Left renal cortex interstitium (tissue), 4 donors: ENCODE data around the gene NFIB. TPM values are rescaled to one million over a fixed set of nuclear protein-coding genes. Genes with fewer than 3 reads are reported as not detected.

Experiments used
- DNase-seq, 4 donors: peaks; one replicate each; pipeline ENCODE4 v3.0.0-alpha.2; 2013; ENCODE audit warnings: low read depth in 4 of 4, low spot score in 2 of 4, missing footprints in 1 of 4
- polyA plus RNA-seq, 4 donors: library from polyadenylated mRNA; unstranded; fragments of 120-200 nt; gene quantifications; one replicate each; pipeline ENCODE4 v1.2.1, GENCODE V29; 2013; ENCODE audit not compliant: insufficient read length in 4 of 4

Gene NFIB
- polyA plus RNA-seq, 4 donors, result 16.2 to 21.5 (median 18.2) TPM

DNA sequence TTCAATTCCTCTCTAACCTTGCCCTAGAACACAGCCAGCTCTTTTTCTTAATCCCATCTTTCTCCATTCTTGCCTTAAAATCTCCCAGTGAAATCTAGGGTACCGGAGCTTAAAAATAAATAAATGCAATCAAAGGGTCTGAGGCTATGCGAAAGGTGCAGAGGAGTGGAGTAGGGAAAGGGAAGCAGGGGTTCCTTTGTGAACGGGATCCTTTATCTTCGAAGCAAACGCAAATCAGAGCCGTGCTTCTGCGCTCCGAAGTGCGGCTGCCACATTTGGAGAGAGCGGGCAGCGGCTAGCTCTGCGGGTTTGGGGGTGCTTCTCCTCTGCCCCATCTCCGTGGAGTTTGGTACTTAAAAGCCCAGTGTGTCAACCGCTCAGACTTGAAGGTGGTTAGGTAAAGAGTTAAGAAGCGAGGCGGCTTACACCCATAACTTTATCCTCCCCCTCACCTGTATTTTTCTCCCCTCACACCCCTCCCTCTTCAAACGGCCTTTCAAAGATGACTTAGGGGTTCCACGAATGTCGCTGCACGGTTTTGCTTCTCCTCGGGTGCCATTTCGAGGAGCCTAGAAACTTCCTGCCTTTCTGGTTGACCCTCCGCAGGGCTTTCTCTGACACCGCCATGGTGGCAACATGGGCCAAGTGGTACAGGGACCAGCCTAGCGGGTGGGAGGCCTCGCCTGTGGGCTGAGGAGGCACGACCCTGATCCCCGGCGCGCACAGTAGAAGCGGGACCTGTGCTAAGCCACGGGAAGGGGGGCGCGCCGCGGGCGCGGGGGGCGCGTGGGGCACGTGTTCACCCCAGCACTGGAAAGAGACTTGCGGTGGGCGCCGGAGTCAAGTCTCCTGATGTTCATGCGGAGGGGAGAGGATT, 31.7 kb upstream of the NFIB start:
- no peak for DNase-seq

DNA sequence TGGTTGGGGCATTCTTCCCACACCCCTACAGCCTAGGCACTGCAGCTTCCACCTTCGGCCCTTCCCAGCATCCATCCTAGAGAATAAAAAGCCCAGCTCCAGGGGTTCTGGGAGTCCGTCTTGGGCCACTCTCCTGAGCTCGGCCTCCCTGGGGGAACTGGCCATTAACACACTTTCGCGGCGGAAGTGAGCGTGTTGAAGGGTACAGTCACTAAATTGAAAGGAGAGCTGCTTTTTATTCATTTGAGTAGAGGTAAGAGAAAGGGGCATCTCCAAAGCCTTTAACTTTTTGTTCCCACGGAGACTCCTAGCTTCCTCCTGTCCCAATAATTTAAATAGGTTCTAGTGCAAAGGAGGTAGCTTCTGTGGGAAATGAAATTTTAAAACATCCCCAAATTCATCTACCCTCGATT, 31.0 kb upstream of the NFIB start:
- DNase-seq, result no peak

DNA sequence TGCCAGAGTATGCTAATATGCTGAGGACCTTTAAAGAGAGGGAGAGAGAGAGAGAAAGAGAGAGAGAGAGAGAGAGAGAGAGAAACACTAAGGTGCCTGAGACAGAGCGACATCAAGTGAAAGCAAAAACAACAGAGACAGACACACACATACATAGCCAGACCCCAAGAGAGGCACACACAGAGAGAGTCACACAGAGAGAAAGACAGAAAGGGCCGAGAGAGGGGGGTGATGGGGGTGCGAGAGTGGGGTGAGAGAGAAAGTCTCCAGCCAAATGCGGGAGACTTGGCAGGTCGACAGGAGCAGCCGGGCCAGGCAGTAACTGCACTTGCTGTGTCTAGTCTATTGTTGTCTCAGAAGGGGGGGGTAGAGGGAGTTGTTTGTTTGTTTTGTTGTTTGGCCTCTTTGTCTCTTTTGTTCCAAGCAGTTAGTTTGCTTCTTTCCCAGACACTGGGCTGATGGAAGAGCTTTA, 30.1 kb upstream of the NFIB start:
- DNase-seq, result no peak

DNA sequence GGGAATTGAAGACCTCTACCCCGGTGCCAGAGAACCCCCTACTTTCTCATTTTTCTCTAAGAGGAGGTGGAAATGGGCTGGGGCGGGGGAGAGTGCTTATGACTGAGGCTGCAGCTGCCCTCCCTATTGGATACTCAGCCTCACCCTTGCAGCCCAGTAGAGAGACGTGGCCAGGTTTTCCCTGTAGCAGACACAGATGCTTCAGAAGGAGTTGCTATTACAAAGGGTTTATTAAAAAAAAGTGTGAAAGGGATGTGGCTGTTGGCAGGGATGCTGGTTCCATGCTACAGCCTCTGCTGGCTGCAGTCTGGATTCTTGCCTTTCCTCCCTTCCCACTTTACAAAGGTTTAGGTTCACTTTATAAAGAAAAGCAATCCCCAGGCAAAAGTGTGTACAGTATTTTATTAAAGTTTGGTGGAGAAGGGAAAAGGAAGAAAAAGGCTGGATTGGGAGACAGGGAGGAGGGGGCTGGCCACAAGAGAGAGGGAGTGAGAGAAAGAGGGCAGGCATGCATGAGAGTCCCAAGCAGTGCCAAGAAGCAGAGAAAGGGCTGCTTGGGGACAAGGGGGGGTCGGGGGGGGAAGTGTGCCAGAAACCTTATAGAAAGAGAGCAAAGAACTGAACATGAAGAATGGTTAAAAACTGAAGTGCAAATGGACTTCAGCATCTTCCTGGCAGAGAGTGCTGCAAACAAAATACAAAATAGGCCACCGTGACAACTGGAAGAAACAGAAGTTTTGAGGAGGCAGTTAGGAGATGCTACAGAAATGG, 29.5 kb upstream of the NFIB start:
- no peak for DNase-seq

- DNase-seq, result no peak
Measured at GRCh38 chr9:14342736-14343135, 28.8 kb upstream of the NFIB start.

- no peak for DNase-seq
Measured at GRCh38 chr9:14341437-14342122, 27.6 kb upstream of the NFIB start.

- no peak for DNase-seq
Measured at GRCh38 chr9:14340994-14341393, 27.1 kb upstream of the NFIB start.

- DNase-seq, result no peak
Measured at GRCh38 chr9:14340219-14340873, 26.4 kb upstream of the NFIB start.

- DNase-seq, result no peak
Measured at GRCh38 chr9:14339746-14340145, 25.8 kb upstream of the NFIB start.

- no peak for DNase-seq
Measured at GRCh38 chr9:14337615-14338014, 23.7 kb upstream of the NFIB start.

DNA sequence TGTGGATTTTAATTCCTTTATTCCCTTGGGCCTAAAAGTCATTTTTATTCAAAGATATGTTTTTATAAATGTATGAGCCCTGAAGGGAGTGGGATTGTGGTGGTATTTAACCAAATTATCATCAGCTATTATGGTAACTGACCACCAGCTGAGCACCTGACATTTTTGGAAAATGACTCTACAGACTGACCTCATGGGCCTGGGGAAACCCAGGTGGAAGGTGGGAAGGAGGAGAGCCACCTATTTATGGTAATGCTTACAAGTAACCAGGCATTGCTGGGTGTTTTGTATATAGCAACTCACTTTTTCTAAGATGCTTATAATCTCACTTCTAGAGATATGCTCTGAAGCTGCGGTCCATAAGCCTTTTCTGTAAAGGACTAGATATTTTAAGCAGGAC, 22.3 kb upstream of the NFIB start:
- no peak for DNase-seq

DNA sequence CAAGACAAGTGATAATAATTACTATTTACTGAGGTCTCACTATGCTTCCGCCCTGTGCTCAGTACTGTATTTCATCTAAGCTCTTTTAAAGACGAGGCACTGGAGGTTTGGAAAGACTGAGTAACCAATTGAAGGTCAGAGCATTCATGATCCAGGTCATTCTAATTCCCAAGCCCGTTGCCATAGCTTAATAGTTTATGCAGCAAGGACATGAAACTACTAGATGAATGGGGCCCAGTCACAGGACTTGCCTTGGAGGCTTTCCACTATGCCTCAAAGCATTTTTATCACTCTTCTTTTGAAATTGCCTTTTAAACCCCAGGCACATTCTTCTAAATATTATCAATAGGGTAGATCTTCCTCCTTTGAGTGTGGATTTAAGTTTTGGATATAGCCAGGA, 17.2 kb upstream of the NFIB start:
- DNase-seq, result no peak

DNA sequence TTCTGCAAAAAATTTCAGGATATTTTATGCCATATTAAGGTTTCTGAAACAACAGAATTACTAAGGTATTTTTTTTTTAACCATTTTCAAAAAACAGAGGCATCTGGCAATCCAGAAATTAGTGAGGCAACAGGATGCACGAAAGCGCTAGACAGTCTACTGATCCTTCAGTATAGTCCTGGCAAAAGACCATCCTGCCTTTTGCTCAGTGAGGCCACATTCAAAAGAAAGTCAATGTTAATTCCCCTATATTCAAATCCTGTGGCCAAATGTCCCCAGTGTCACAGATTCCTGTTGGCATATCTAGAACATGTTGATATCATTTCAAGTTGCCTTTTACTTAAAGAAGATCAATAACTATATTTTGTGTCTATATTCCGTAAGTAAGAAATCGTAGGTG, 13.1 kb upstream of the NFIB start:
- DNase-seq, result no peak

DNA sequence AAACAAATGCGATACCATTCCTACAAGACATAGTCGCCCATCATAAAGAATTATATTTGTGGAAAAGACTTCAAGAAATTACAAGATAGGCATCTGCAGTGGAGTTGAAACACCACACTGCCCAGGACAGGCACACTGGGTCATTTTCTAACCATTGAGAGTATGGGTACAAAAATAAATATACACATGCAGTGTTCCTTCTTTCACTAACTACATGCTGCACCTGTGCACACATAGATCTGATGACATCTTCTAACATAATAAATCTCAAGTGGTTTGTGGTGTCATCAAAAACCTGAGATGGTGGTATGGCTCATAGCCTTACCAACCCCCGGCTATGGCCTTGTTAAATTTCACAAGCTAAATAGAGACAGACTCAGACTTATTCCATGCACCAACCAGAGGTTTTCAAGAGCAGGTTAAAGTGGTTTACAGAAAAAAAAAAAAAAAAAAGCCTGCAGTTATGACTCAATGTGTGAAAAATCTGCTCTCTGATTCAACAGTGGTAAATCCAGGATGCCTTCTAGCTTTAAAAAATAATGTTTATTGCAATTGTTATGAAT, 12.4 kb upstream of the NFIB start:
- no peak for DNase-seq

DNA sequence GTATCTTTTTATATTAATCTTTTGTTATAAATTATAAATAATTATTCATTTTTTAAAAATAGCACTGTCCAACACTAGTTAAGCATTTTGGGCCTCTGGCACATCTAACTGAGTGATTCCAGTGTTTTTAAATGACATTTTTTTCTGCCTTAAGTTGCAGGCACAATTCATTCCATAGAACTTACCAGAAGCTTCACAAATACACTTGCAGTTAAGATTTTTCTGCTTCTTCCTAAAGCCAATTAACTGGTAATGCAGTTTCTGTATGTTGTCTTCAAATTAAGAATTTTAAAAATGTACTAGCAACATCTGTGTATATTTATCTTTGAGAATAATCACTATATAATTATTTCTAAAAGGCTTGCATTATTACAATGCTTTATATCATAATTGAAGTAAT, 11.2 kb upstream of the NFIB start:
- DNase-seq, result no peak

GRCh38 chr9:14323985-14324650, 10.2 kb upstream of the NFIB start:
- no peak for DNase-seq

GRCh38 chr9:14323083-14323971, 9.4 kb upstream of the NFIB start:
- no peak for DNase-seq

DNA sequence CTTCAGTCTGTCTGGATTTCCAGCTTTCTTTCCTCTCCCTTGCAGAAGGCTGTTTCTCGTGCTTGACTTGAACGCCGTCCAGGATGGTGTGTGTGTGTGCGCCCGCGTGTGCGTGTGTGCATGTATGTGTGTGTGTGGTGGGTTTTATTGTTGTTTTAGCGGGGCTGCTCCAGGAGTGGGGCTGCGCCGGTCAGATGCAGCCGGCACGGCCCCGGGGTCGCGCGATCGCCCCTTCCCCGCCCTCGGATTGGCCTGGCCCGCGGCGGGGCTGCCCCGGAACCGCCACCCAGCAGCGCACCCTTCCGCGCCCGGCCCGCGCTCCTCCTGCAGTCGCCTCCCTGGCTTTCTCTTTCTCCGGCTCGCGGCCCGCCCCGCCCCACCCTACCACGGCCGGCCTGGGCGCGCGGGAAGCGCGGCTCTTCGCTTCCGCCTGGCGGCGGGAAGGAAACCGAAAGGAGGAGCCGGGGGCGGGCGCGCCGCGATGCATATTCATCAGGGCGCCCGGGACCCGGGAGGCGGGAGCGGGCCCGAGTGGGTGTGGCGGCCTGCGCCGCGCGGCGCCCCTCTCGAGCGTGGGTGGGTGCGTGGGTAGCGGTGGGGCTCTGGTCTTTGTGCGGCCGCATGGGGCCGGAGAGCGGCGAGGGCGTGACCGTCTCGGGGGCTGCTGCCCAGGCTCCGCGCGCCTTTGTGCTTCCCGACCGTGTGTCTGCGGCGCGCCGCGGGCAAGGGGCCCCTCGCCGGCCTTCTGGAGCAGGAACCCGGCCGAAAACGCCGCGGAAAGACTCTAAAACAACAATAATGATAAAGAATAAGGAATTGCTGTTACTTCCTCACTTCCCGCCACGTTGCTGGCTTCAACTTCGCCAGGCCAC, 8.5 kb upstream of the NFIB start:
- peak; percentile 76 to 82 (median 78) for DNase-seq
